Type B pancreatic cell (in vitro differentiated cells): ENCODE measurements around the gene MTREX. TPM values are rescaled to one million over a fixed set of nuclear protein-coding genes. Genes with fewer than 3 reads are reported as not detected.

Source experiments
- DNase-seq: peaks from one replicate; pipeline ENCODE4 v3.0.0; 2021; ENCODE audit warnings: mixed read lengths; ENCODE audit not compliant: unreplicated experiment; ENCODE audit errors: extremely low spot score
- H3K27ac Mint-ChIP-seq: 2 replicates; pipeline ENCODE4 v1.8.0; 2021; ENCODE audit warnings: mild to moderate bottlenecking, mixed read lengths
- H3K27me3 Mint-ChIP-seq: 2 replicates; pipeline ENCODE4 v1.8.0; 2021; ENCODE audit warnings: mixed read lengths
- H3K36me3 Mint-ChIP-seq: 2 replicates; pipeline ENCODE4 v1.8.0; 2021; ENCODE audit warnings: mixed read lengths
- H3K4me1 Mint-ChIP-seq: one replicate; pipeline ENCODE4 v1.8.0; 2021; ENCODE audit warnings: mixed read lengths; ENCODE audit not compliant: unreplicated experiment
- H3K4me3 Mint-ChIP-seq: 2 replicates; pipeline ENCODE4 v1.8.0; 2021; ENCODE audit warnings: mild to moderate bottlenecking, mixed read lengths
- H3K9me3 Mint-ChIP-seq: 2 replicates; pipeline ENCODE4 v1.8.0; 2021; ENCODE audit warnings: mixed read lengths
- total RNA-seq: library from RNA; stranded (reverse); gene quantifications from 2 replicates; pipeline ENCODE4 v1.2.1, GENCODE V29; 2021; ENCODE audit warnings: low replicate concordance
- TF ChIP-seq, protein P1 (sequence below): fragments of 200-600 bp; sonication (generic); conservative IDR thresholded peaks from 2 replicates; pipeline ENCODE4 v1.5.0; 2021; ENCODE audit warnings: antibody characterized with exemption, mild to moderate bottlenecking

Gene MTREX
- total RNA-seq, 1 donor from 2014 or later: 77.5 TPM

- Mint-ChIP-seq H3K36me3 (peaks cover 22% of the 10 kb centered on the region), H3K27ac (no peak overlapping the region), H3K27me3 (no peaks in the 10 kb centered on the region), H3K4me3 (no peak overlapping the region), H3K9me3 (no peaks in the 10 kb centered on the region), H3K4me1 (no peaks in the 10 kb centered on the region)
- TF ChIP-seq, protein P1, sequence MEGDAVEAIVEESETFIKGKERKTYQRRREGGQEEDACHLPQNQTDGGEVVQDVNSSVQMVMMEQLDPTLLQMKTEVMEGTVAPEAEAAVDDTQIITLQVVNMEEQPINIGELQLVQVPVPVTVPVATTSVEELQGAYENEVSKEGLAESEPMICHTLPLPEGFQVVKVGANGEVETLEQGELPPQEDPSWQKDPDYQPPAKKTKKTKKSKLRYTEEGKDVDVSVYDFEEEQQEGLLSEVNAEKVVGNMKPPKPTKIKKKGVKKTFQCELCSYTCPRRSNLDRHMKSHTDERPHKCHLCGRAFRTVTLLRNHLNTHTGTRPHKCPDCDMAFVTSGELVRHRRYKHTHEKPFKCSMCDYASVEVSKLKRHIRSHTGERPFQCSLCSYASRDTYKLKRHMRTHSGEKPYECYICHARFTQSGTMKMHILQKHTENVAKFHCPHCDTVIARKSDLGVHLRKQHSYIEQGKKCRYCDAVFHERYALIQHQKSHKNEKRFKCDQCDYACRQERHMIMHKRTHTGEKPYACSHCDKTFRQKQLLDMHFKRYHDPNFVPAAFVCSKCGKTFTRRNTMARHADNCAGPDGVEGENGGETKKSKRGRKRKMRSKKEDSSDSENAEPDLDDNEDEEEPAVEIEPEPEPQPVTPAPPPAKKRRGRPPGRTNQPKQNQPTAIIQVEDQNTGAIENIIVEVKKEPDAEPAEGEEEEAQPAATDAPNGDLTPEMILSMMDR: no peak
- DNase-seq: no peak
These were observed 100.2 kb downstream of the MTREX start for GRCh38 chr5:55407984-55408383.

DNA sequence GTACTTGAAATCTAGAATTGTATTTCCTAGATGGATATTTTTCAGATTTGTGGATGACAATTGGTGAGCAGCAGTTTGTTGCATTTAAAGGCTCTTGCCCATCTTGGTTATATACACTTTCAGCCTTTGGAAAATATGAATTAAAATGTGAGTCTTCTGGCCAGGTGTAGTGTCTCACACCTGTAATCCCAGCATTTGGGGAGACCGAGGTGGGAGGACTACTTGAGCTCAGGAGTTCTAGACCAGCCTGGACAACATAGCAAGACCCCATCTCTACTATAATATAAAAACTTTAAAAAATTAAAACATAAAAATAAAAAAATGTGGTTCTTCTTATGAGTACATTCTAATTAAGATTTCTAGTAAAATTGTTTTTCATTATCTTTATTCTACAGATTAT is 102.0 kb downstream of the MTREX start:
- Mint-ChIP-seq H3K36me3 (peaks cover 22% of the 10 kb centered on the region), H3K4me3 (no peak overlapping the region), H3K27me3 (no peaks in the 10 kb centered on the region), H3K9me3 (no peaks in the 10 kb centered on the region), H3K27ac (no peak overlapping the region), H3K4me1 (no peaks in the 10 kb centered on the region)
- TF ChIP-seq, protein P1: no peak
- DNase-seq: no peak

GRCh38 chr5:55410845-55411244 is 103.1 kb downstream of the MTREX start:
- no peak overlapping the region for H3K27ac Mint-ChIP-seq
- H3K9me3 Mint-ChIP-seq: no peaks in the 10 kb centered on the region
- H3K4me1 Mint-ChIP-seq: no peaks in the 10 kb centered on the region
- no peak for DNase-seq
- no peak overlapping the region for H3K4me3 Mint-ChIP-seq
- TF ChIP-seq, protein P1: no peak
- peaks cover 26% of the 10 kb centered on the region for H3K36me3 Mint-ChIP-seq
- H3K27me3 Mint-ChIP-seq: no peaks in the 10 kb centered on the region

DNA sequence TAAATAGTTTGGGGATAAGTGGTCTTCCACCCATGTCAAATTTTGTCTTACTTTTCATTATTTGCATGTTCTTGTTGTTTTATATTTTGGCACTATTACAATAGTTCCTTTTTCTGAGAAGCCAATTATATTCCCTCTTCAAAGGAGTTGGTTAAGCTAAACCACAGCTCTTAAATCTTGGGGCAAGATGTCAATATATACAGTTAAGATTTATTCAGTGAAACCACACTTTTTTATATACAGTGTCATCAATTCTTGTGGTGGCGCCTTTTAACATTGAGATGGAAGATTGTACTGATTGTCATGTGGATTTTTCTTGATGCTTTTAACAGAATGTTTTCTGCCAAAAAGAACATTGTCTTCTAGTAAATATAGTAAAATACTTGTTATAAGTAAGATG is 104.1 kb downstream of the MTREX start:
- TF ChIP-seq, protein P1: no peak
- no peak overlapping the region for H3K27ac Mint-ChIP-seq
- H3K4me1 Mint-ChIP-seq: no peaks in the 10 kb centered on the region
- DNase-seq: no peak
- peaks cover 24% of the 10 kb centered on the region for H3K36me3 Mint-ChIP-seq
- no peaks in the 10 kb centered on the region for H3K27me3 Mint-ChIP-seq
- no peak overlapping the region for H3K4me3 Mint-ChIP-seq
- no peaks in the 10 kb centered on the region for H3K9me3 Mint-ChIP-seq

DNA sequence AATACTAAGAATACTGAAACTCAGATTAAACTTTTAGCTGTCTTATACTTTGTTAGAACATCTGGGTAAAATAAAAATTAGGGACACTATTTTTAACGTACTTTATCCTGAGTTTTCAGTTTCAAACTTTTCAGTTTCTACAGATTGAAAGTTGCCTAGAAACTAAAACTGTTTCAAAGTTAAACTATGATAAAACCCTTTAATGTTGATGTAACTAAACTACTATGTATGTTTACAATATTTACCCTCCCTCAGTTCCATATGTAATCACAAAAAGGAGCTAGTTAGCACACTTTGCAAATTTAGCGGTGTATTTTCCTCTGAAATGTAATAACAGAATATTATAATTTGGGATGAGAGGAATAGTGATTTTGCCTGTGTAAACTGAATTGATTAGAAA is 105.9 kb downstream of the MTREX start:
- Mint-ChIP-seq H3K9me3 (no peaks in the 10 kb centered on the region), H3K36me3 (peaks cover 15% of the 10 kb centered on the region), H3K4me3 (no peak overlapping the region), H3K4me1 (no peaks in the 10 kb centered on the region), H3K27ac (no peak overlapping the region), H3K27me3 (no peaks in the 10 kb centered on the region)
- TF ChIP-seq, protein P1: no peak
- DNase-seq: no peak

DNA sequence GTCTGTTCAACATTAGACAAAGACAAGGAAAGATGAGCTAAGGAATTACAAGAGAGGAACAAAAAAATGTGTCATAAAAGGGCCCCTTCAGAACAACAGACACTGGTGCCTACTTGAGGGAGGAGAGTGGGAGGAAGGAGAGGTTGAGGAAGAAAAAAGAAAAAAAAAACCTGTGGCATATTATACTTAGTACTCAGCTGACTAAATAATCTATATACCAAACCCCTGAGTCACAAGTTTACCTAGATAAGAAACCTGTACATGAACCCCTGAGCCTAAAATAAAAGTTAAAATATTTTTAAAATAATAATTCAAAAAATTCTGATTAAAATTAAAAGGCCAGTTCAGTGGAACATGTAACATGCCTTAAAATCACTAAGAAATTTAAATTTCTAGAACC is 107.3 kb downstream of the MTREX start:
- Mint-ChIP-seq H3K9me3 (no peaks in the 10 kb centered on the region), H3K27ac (no peak overlapping the region), H3K4me3 (no peak overlapping the region), H3K36me3 (peaks cover 16% of the 10 kb centered on the region), H3K27me3 (no peaks in the 10 kb centered on the region), H3K4me1 (peaks cover 9% of the 10 kb centered on the region)
- no peak for DNase-seq
- TF ChIP-seq, protein P1: no peak
